AG09319 (cell line): ENCODE results near the gene KLHL18.
A peak's percentile ranks its signal among the peaks of the same experiment; 100 is the strongest.

Source experiments
- DNase-seq: peaks from one replicate; pipeline ENCODE4 v3.0.0-alpha.2; 2010; ENCODE audit warnings: low read depth; ENCODE audit errors: extremely low read depth
- CTCF ChIP-seq: IDR thresholded peaks from 2 replicates; pipeline ENCODE4 v1.5.1; 2011; ENCODE audit warnings: low read depth, mild to moderate bottlenecking, inconsistent platforms, low read length, moderate library complexity

KLHL18 gene

GRCh38 chr3:47380026-47380600 is 97.4 kb downstream of the KLHL18 start:
- no peak for TF ChIP-seq CTCF
- no peak for DNase-seq

- no peak for TF ChIP-seq CTCF
- peak; percentile 99 for DNase-seq
Measured at GRCh38 chr3:47380601-47381316, 98.0 kb downstream of the KLHL18 start, which contains the start of gene PTPN23. Gene PTPN23, plus strand, starts transcription at chr3:47381021. Its CDS starts 76 bp downstream, at chr3:47381097.

GRCh38 chr3:47381317-47382157 is 98.8 kb downstream of the KLHL18 start:
- no peak for TF ChIP-seq CTCF
- peak; percentile 69 for DNase-seq

- no peak for TF ChIP-seq CTCF
Measured at GRCh38 chr3:47384425-47384824, 101.7 kb downstream of the KLHL18 start.

GRCh38 chr3:47385007-47385406 is 102.3 kb downstream of the KLHL18 start:
- DNase-seq: no peak
- no peak for TF ChIP-seq CTCF

More at GRCh38 chr3:47384425-47384824, 101.7 kb downstream of the KLHL18 start:
- DNase-seq: no peak

- TF ChIP-seq CTCF: no peak
- DNase-seq: no peak
Measured at GRCh38 chr3:47385796-47386195, 103.1 kb downstream of the KLHL18 start.

- TF ChIP-seq CTCF: no peak
Measured at GRCh38 chr3:47392933-47393332, 110.2 kb downstream of the KLHL18 start.

More at GRCh38 chr3:47392933-47393332, 110.2 kb downstream of the KLHL18 start:
- no peak for DNase-seq
